WTC11 (cell line): ENCODE results near the gene C3. TPM values are rescaled to one million over a fixed set of nuclear protein-coding genes. Genes with fewer than 3 reads are reported as not detected.

Experiments
- ATAC-seq: fragments of 200-7000 bp; cut with Tn5 transposase; 2 replicates; pipeline ENCODE4 v1.10.0; 2021; ENCODE audit warnings: mild to moderate bottlenecking, moderate library complexity
- CTCF ChIA-PET: fragments of 300-600 bp; sonication (Branson Sonifier 250); formaldehyde crosslinking; loops from one replicate; lab custom pipeline; 2021; ENCODE audit warnings: antibody characterized with exemption; lab: Charles Lee
- POLR2A ChIA-PET: fragments of 350-600 bp; sonication (Branson Sonifier 250); formaldehyde crosslinking; loops from one replicate; lab custom pipeline; 2021; ENCODE audit warnings: antibody characterized with exemption; lab: Charles Lee
- DNase-seq: peaks from one replicate; pipeline ENCODE4 v3.0.0; 2021; ENCODE audit warnings: low spot score
- H3K27ac Mint-ChIP-seq: 2 replicates; pipeline ENCODE4 v1.8.0; 2021; ENCODE audit warnings: mixed read lengths
- H3K27me3 Mint-ChIP-seq: 2 replicates; pipeline ENCODE4 v1.8.0; 2021; ENCODE audit warnings: low read depth, mild to moderate bottlenecking, moderate library complexity, mixed read lengths
- H3K36me3 Mint-ChIP-seq: 2 replicates; pipeline ENCODE4 v1.8.0; 2021; ENCODE audit warnings: mixed read lengths
- H3K4me1 Mint-ChIP-seq: 2 replicates; pipeline ENCODE4 v1.8.0; 2022; ENCODE audit warnings: mixed read lengths
- H3K4me3 Mint-ChIP-seq: 2 replicates; pipeline ENCODE4 v1.8.0; 2021; ENCODE audit warnings: mild to moderate bottlenecking, moderate library complexity, mixed read lengths
- H3K9me3 Mint-ChIP-seq: 2 replicates; pipeline ENCODE4 v1.8.0; 2021; ENCODE audit warnings: mixed read lengths
- CBFB ChIP-seq: sonication (generic); formaldehyde crosslinking; IDR thresholded peaks from 2 replicates; pipeline ENCODE4 v1.8.1; 2022; ENCODE audit warnings: mild to moderate bottlenecking, low read depth, missing genetic modification reagents
- GABPB1 ChIP-seq: sonication (generic); formaldehyde crosslinking; IDR thresholded peaks from 2 replicates; pipeline ENCODE4 v1.8.1; 2023; ENCODE audit warnings: mild to moderate bottlenecking, missing genetic modification reagents
- GRHL2 ChIP-seq: fragments of 250-450 bp; sonication (Bioruptor Pico); IDR thresholded peaks from 2 replicates; pipeline ENCODE4 v1.8.0; 2022; ENCODE audit warnings: mild to moderate bottlenecking, moderate library complexity; ENCODE audit not compliant: insufficient replicate concordance, severe bottlenecking
- MXD4 ChIP-seq: fragments of 250-450 bp; sonication (Bioruptor Pico); IDR thresholded peaks from 2 replicates; pipeline ENCODE4 v1.8.0; 2021; ENCODE audit warnings: mild to moderate bottlenecking, moderate library complexity, borderline replicate concordance
- NFATC4 ChIP-seq: fragments of 250-450 bp; sonication (Bioruptor Pico); IDR thresholded peaks from 2 replicates; pipeline ENCODE4 v1.9.0; 2021; ENCODE audit warnings: mild to moderate bottlenecking
- NR2C2 ChIP-seq: sonication (generic); formaldehyde crosslinking; IDR thresholded peaks from 2 replicates; pipeline ENCODE4 v1.8.0; 2022; ENCODE audit warnings: mild to moderate bottlenecking, missing genetic modification reagents
- TP53 ChIP-seq: sonication (generic); formaldehyde crosslinking; IDR thresholded peaks from 2 replicates; pipeline ENCODE4 v1.8.1; 2023; ENCODE audit warnings: mild to moderate bottlenecking, missing genetic modification reagents
- ZNF121 ChIP-seq: sonication (generic); formaldehyde crosslinking; IDR thresholded peaks from 2 replicates; pipeline ENCODE4 v1.8.0; 2023; ENCODE audit warnings: missing genetic modification reagents
- ZNF396 ChIP-seq: fragments of 250-450 bp; sonication (Bioruptor Pico); IDR thresholded peaks from 2 replicates; pipeline ENCODE4 v1.8.0; 2021; ENCODE audit warnings: mild to moderate bottlenecking, moderate library complexity, borderline replicate concordance
- ZNF423 ChIP-seq: fragments of 250-450 bp; sonication (Bioruptor Pico); IDR thresholded peaks from 2 replicates; pipeline ENCODE4 v2.1.2; 2022; ENCODE audit warnings: mild to moderate bottlenecking, moderate library complexity
- total RNA-seq: library from RNA; stranded (reverse); gene quantifications from 3 replicates; pipeline ENCODE4 v1.2.3, GENCODE V29; 2021
- TF ChIP-seq, protein P1 (sequence below): sonication (generic); formaldehyde crosslinking; IDR thresholded peaks from 2 replicates; pipeline ENCODE4 v1.8.0; 2023; ENCODE audit warnings: mild to moderate bottlenecking, missing genetic modification reagents
- TF ChIP-seq, protein P2 (sequence below): fragments of 250-450 bp; sonication (Bioruptor Pico); conservative IDR thresholded peaks from 2 replicates; pipeline ENCODE4 v1.9.0; 2021; ENCODE audit warnings: mild to moderate bottlenecking
- TF ChIP-seq, protein P3 (sequence below): sonication (generic); formaldehyde crosslinking; IDR thresholded peaks from 2 replicates; pipeline ENCODE4 v1.8.1; 2023; ENCODE audit warnings: mild to moderate bottlenecking, missing genetic modification reagents, borderline replicate concordance
- TF ChIP-seq, protein P4 (sequence below): sonication (generic); formaldehyde crosslinking; IDR thresholded peaks from 2 replicates; pipeline ENCODE4 v1.8.1; 2023; ENCODE audit warnings: mild to moderate bottlenecking, missing genetic modification reagents, moderate library complexity
- TF ChIP-seq, protein P5 (sequence below): sonication (generic); formaldehyde crosslinking; conservative IDR thresholded peaks from 2 replicates; pipeline ENCODE4 v1.8.1; 2022; ENCODE audit warnings: mild to moderate bottlenecking, missing genetic modification reagents
- TF ChIP-seq, protein P6 (sequence below): fragments of 250-450 bp; sonication (Bioruptor Pico); IDR thresholded peaks from 2 replicates; pipeline ENCODE4 v1.8.0; 2021; ENCODE audit warnings: mild to moderate bottlenecking
- TF ChIP-seq, protein P7 (sequence below): sonication (generic); formaldehyde crosslinking; IDR thresholded peaks from 2 replicates; pipeline ENCODE4 v1.8.0; 2022; ENCODE audit warnings: mild to moderate bottlenecking, missing genetic modification reagents

C3 gene
- total RNA-seq, 1 experiment from 2014 or later = 7.0 TPM

DNA sequence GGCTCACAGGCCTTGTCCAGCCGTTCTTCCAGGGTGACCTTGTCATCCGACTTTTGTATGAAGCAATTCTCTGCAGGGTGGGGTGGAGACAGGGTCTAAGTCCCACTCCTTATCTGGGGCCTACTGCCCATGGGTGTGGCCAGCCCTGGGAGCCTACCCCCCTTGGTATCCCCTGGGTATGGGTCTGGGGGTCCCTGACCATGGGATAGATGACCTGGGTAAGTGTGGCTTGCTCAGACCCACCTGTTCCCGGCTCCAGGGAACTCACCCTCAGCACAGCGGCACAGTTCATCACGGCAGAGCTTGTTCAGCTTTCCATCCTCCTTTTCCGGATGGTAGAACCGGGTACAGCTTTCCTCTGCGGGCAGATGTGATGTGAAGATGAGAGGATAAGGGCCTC is 41.3 kb downstream of the C3 start:
- Mint-ChIP-seq H3K27ac (no peak overlapping the region), H3K27me3 (peaks cover 21% of the 10 kb centered on the region), H3K36me3 (peaks cover 6% of the 10 kb centered on the region), H3K9me3 (peaks cover 35% of the 10 kb centered on the region), H3K4me1 (peaks cover 25% of the 10 kb centered on the region), H3K4me3 (no peak overlapping the region)
- POLR2A ChIA-PET = no interaction called here
- no peak for TF ChIP-seq TP53 (CRISPR knock-in tag)
- TF ChIP-seq, protein P1, sequence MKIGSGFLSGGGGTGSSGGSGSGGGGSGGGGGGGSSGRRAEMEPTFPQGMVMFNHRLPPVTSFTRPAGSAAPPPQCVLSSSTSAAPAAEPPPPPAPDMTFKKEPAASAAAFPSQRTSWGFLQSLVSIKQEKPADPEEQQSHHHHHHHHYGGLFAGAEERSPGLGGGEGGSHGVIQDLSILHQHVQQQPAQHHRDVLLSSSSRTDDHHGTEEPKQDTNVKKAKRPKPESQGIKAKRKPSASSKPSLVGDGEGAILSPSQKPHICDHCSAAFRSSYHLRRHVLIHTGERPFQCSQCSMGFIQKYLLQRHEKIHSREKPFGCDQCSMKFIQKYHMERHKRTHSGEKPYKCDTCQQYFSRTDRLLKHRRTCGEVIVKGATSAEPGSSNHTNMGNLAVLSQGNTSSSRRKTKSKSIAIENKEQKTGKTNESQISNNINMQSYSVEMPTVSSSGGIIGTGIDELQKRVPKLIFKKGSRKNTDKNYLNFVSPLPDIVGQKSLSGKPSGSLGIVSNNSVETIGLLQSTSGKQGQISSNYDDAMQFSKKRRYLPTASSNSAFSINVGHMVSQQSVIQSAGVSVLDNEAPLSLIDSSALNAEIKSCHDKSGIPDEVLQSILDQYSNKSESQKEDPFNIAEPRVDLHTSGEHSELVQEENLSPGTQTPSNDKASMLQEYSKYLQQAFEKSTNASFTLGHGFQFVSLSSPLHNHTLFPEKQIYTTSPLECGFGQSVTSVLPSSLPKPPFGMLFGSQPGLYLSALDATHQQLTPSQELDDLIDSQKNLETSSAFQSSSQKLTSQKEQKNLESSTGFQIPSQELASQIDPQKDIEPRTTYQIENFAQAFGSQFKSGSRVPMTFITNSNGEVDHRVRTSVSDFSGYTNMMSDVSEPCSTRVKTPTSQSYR (CRISPR knock-in tag) = no peak
- no peak for TF ChIP-seq NFATC4 (CRISPR knock-in tag)
- TF ChIP-seq, protein P2, sequence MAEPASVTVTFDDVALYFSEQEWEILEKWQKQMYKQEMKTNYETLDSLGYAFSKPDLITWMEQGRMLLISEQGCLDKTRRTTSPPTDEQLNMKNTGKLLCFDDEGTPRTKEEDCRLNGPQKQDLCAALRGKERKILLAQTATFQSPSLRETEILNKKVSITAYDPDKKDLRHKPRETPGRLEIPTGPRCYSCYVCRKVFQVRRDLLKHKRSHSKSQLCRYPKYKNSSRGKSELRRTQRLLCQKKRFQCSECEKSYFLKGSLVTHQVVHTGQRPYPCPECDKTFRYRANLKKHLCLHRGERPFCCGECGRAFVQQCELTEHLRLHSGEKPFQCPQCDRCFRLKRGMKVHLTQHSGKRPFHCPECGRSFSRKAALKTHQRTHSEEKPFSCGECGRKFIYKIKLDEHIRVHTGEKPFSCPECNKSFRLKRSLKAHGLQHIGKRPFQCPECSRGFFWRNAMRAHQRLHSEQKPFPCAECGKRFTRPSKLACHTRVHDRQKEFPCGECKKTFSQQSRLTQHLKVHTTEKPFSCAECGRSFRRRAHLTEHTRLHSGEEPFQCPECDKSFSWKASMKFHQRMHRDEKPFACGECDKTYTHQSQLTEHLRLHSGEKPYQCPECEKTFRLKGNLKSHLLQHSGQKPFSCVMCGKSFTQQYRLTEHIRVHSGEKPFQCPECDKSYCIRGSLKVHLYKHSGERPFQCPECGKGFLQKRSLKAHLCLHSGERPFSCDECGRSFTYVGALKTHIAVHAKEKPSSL (CRISPR knock-in tag) = no peak
- DNase-seq (no peak), ATAC-seq (no peak)
- CTCF ChIA-PET = no interaction called here

DNA sequence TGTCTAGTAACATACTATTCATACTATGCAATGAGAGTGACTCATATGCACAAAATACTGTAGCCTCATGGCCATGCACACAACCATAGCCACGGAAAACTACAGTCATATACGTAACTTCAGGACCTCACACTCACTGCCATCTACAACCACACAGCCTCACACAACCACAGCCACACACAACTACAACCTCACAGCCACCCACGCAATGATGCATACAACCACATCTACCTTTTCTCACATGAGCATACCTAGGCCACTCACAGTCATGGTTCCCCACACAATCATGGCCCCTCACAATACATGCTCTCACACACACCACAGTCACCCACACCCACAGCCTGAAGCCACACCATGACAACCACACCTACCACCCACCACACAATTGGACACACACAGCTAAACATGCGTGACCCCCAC is 41.8 kb downstream of the C3 start:
- TF ChIP-seq, protein P3, sequence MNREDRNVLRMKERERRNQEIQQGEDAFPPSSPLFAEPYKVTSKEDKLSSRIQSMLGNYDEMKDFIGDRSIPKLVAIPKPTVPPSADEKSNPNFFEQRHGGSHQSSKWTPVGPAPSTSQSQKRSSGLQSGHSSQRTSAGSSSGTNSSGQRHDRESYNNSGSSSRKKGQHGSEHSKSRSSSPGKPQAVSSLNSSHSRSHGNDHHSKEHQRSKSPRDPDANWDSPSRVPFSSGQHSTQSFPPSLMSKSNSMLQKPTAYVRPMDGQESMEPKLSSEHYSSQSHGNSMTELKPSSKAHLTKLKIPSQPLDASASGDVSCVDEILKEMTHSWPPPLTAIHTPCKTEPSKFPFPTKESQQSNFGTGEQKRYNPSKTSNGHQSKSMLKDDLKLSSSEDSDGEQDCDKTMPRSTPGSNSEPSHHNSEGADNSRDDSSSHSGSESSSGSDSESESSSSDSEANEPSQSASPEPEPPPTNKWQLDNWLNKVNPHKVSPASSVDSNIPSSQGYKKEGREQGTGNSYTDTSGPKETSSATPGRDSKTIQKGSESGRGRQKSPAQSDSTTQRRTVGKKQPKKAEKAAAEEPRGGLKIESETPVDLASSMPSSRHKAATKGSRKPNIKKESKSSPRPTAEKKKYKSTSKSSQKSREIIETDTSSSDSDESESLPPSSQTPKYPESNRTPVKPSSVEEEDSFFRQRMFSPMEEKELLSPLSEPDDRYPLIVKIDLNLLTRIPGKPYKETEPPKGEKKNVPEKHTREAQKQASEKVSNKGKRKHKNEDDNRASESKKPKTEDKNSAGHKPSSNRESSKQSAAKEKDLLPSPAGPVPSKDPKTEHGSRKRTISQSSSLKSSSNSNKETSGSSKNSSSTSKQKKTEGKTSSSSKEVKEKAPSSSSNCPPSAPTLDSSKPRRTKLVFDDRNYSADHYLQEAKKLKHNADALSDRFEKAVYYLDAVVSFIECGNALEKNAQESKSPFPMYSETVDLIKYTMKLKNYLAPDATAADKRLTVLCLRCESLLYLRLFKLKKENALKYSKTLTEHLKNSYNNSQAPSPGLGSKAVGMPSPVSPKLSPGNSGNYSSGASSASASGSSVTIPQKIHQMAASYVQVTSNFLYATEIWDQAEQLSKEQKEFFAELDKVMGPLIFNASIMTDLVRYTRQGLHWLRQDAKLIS (CRISPR knock-in tag) = no peak
- TF ChIP-seq, protein P4, sequence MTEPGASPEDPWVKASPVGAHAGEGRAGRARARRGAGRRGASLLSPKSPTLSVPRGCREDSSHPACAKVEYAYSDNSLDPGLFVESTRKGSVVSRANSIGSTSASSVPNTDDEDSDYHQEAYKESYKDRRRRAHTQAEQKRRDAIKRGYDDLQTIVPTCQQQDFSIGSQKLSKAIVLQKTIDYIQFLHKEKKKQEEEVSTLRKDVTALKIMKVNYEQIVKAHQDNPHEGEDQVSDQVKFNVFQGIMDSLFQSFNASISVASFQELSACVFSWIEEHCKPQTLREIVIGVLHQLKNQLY = no peak
- TF ChIP-seq MXD4 = no peak
- TF ChIP-seq, protein P5, sequence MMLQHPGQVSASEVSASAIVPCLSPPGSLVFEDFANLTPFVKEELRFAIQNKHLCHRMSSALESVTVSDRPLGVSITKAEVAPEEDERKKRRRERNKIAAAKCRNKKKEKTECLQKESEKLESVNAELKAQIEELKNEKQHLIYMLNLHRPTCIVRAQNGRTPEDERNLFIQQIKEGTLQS (CRISPR knock-in tag) = no peak
- TF ChIP-seq, protein P6, sequence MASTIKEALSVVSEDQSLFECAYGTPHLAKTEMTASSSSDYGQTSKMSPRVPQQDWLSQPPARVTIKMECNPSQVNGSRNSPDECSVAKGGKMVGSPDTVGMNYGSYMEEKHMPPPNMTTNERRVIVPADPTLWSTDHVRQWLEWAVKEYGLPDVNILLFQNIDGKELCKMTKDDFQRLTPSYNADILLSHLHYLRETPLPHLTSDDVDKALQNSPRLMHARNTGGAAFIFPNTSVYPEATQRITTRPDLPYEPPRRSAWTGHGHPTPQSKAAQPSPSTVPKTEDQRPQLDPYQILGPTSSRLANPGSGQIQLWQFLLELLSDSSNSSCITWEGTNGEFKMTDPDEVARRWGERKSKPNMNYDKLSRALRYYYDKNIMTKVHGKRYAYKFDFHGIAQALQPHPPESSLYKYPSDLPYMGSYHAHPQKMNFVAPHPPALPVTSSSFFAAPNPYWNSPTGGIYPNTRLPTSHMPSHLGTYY (CRISPR knock-in tag) = no peak
- no peak for TF ChIP-seq NR2C2
- no peak for TF ChIP-seq TP53 (CRISPR knock-in tag)
- TF ChIP-seq GABPB1 (CRISPR knock-in tag) = no peak
- TF ChIP-seq GRHL2 (CRISPR knock-in tag) = no peak
- TF ChIP-seq ZNF423 (CRISPR knock-in tag) = no peak
- TF ChIP-seq, protein P7, sequence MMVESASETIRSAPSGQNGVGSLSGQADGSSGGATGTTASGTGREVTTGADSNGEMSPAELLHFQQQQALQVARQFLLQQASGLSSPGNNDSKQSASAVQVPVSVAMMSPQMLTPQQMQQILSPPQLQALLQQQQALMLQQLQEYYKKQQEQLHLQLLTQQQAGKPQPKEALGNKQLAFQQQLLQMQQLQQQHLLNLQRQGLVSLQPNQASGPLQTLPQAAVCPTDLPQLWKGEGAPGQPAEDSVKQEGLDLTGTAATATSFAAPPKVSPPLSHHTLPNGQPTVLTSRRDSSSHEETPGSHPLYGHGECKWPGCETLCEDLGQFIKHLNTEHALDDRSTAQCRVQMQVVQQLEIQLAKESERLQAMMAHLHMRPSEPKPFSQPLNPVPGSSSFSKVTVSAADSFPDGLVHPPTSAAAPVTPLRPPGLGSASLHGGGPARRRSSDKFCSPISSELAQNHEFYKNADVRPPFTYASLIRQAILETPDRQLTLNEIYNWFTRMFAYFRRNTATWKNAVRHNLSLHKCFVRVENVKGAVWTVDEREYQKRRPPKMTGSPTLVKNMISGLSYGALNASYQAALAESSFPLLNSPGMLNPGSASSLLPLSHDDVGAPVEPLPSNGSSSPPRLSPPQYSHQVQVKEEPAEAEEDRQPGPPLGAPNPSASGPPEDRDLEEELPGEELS (CRISPR knock-in tag) = no peak
- TF ChIP-seq ZNF396 (CRISPR knock-in tag) = no peak
- TF ChIP-seq ZNF121 = no peak
- no peak for TF ChIP-seq CBFB
- CTCF ChIA-PET = interaction anchor here (1.4 kb wide), 1 partner anchor 32 kb away, joined by 5 read pairs; no protein-coding TSS in a partner anchor
- Mint-ChIP-seq H3K4me1 (peaks cover 25% of the 10 kb centered on the region), H3K27ac (no peak overlapping the region), H3K27me3 (peaks cover 21% of the 10 kb centered on the region), H3K4me3 (no peak overlapping the region), H3K36me3 (peaks cover 5% of the 10 kb centered on the region), H3K9me3 (peaks cover 33% of the 10 kb centered on the region)
- POLR2A ChIA-PET = no interaction called here
- DNase-seq = no peak
- ATAC-seq = no peak
